ENCODE results near the gene ZNF384. TPM values are rescaled to one million over a fixed set of nuclear protein-coding genes. Genes with fewer than 3 reads are reported as not detected.

ZNF384 gene
- polyA plus RNA-seq, 1 donor = 47.0 TPM

DNA sequence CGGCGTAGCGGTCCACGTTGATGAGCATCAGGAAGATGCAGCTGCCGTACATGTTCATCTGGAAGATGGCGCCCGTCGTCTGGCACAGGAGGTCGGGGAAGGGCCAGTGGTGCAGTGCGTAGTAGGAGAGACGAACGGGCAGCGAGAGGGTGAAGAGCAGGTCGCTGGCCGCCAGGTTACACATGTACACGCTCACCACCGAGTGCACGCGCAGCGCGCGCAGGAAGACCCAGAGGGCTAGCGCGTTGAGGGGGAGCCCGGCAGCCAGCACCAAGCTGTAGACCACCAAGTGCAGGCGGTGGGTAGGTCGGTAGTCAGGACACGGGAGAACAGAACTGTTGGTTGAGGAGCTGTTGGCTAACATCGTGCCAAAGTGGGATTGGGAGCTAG, 68.3 kb downstream of the ZNF384 start:
- DNase-seq (ENCODE audit: low read depth) = no peak

DNA sequence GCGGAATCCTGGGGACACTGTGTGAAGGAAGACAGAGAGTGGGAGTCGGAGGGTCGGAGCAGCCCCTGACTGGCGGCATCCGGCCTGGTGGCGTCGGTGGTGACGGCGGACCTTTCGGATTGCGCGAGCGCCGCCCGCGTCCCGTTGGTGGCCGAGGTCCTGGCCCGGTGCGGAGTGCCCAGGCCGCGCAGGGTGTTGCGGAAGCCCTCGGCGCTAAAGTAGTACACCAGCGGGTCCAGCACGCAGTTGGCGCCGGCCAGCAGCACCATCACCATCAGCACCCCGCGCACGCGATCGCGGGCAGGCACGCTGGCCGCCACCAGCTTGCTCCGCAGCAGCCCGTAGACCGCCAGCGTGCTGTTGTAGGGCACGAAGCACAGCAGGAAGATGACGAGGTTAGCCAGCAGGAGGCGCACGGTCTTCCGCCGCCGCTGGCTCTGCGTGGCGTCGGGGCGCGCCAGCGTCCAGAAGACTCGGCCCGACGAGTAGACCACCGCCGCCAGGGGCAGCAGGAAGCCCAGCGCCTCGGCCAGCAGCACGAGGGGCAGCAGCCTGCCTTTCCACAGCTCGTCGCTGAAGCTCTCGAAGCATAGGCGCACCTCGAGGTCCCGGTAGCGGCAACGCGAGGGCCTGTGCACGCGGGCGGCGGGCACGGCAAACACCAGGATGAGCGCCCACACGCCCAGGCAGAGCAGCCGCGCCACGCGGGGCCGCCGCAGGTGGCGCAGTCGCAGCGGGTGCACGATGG, 68.9 kb downstream of the ZNF384 start:
- DNase-seq (ENCODE audit: low read depth) = no peak

DNA sequence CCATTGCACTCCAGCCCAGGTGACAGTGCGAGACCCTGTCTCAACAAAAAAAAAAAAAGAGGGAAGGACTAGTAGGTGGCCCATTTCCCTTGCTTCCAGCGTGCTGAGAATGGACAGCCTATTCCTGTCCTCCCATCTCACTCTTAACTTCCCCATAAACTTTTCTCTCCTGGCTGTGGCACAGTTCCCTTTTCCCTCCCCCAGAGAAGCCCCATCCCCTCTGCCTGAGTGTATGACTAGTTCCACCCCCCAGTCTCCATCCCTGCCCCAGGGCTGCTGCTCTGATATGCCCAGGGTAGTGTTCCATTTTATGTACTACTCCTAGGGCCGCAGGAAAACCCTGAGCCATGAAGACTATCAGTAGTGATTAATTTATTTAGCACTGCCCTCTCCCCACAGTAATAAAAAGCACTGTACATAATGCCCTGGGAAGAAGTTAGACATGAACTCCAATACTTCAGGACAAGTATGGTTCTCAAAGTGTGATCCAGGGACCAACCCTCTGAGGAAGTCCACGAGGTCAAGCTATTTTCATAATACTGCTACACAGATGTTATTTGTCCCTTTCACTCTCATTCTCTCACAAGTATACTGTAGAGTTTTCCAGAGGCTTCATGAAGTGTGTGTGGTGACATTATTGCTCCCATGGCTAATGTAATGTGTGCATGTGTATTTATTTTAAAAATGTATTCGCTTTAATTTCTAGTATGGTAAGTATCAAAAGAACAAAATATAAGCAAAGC, 70.5 kb downstream of the ZNF384 start:
- no peak for DNase-seq (ENCODE audit: low read depth)

Other genes with a start within 250 kb of the ZNF384 start
- gene CD27, start 244.4 kb downstream of the ZNF384 start, polyA plus RNA-seq (ENCODE audit: insufficient read length) = 1.5 TPM
- 8.0 TPM for gene TAPBPL, start 237.3 kb downstream of the ZNF384 start, polyA plus RNA-seq (ENCODE audit: insufficient read length)
- gene VAMP1, start 218.7 kb downstream of the ZNF384 start, polyA plus RNA-seq (ENCODE audit: insufficient read length) = 9.7 TPM
- 111 TPM for gene MRPL51, start 196.1 kb downstream of the ZNF384 start, polyA plus RNA-seq (ENCODE audit: insufficient read length)
- gene NCAPD2, start 195.3 kb downstream of the ZNF384 start, polyA plus RNA-seq (ENCODE audit: insufficient read length) = 32.0 TPM
- gene GAPDH, start 154.9 kb downstream of the ZNF384 start, polyA plus RNA-seq (ENCODE audit: insufficient read length) = 5,430 TPM
- gene IFFO1, start 133.3 kb downstream of the ZNF384 start, polyA plus RNA-seq (ENCODE audit: insufficient read length) = 34.7 TPM
- gene NOP2, start 121.1 kb downstream of the ZNF384 start, polyA plus RNA-seq (ENCODE audit: insufficient read length) = 26.0 TPM
- gene CHD4, start 82.0 kb downstream of the ZNF384 start, polyA plus RNA-seq (ENCODE audit: insufficient read length) = 158 TPM
- gene LPAR5, start 53.4 kb downstream of the ZNF384 start, polyA plus RNA-seq (ENCODE audit: insufficient read length) = 1.1 TPM
- 2.0 TPM for gene ACRBP, start 41.9 kb downstream of the ZNF384 start, polyA plus RNA-seq (ENCODE audit: insufficient read length)
- 46.6 TPM for gene ING4, start 26.3 kb downstream of the ZNF384 start, polyA plus RNA-seq (ENCODE audit: insufficient read length)
- gene PIANP, start 11.4 kb upstream of the ZNF384 start, polyA plus RNA-seq (ENCODE audit: insufficient read length) = 3.2 TPM
- 63.3 TPM for gene COPS7A, start 34.7 kb upstream of the ZNF384 start, polyA plus RNA-seq (ENCODE audit: insufficient read length)
- gene MLF2, start 63.8 kb upstream of the ZNF384 start, polyA plus RNA-seq (ENCODE audit: insufficient read length) = 130 TPM
- 373 TPM for gene PTMS, start 77.0 kb upstream of the ZNF384 start, polyA plus RNA-seq (ENCODE audit: insufficient read length)
- 0.70 TPM for gene LAG3, start 83.1 kb upstream of the ZNF384 start, polyA plus RNA-seq (ENCODE audit: insufficient read length)
- 5.6 TPM for gene CD4, start 100.2 kb upstream of the ZNF384 start, polyA plus RNA-seq (ENCODE audit: insufficient read length)
- 16.8 TPM for gene GPR162, start 132.4 kb upstream of the ZNF384 start, polyA plus RNA-seq (ENCODE audit: insufficient read length)
- 40.3 TPM for gene P3H3, start 139.0 kb upstream of the ZNF384 start, polyA plus RNA-seq (ENCODE audit: insufficient read length)
- gene GNB3, start 151.6 kb upstream of the ZNF384 start, polyA plus RNA-seq (ENCODE audit: insufficient read length) = 32.4 TPM
- gene CDCA3, start 161.9 kb upstream of the ZNF384 start, polyA plus RNA-seq (ENCODE audit: insufficient read length) = 17.5 TPM
- 62.2 TPM for gene USP5, start 162.8 kb upstream of the ZNF384 start, polyA plus RNA-seq (ENCODE audit: insufficient read length)
- gene TPI1, start 178.2 kb upstream of the ZNF384 start, polyA plus RNA-seq (ENCODE audit: insufficient read length) = 1,115 TPM
- gene SPSB2, start 183.9 kb upstream of the ZNF384 start, polyA plus RNA-seq (ENCODE audit: insufficient read length) = 8.9 TPM
- 10.5 TPM for gene LRRC23, start 215.4 kb upstream of the ZNF384 start, polyA plus RNA-seq (ENCODE audit: insufficient read length)
- gene ENO2, start 225.2 kb upstream of the ZNF384 start, polyA plus RNA-seq (ENCODE audit: insufficient read length) = 6.1 TPM
- gene ATN1, start 238.6 kb upstream of the ZNF384 start, polyA plus RNA-seq (ENCODE audit: insufficient read length) = 70.4 TPM